ENCODE data around the gene SKIC3. TPM values are rescaled to one million over a fixed set of nuclear protein-coding genes. Genes with fewer than 3 reads are reported as not detected.

The SKIC3 gene
- total and polyA plus RNA-seq, 9 donors, result 18.6 to 77.6 (median 58.8) TPM

DNA sequence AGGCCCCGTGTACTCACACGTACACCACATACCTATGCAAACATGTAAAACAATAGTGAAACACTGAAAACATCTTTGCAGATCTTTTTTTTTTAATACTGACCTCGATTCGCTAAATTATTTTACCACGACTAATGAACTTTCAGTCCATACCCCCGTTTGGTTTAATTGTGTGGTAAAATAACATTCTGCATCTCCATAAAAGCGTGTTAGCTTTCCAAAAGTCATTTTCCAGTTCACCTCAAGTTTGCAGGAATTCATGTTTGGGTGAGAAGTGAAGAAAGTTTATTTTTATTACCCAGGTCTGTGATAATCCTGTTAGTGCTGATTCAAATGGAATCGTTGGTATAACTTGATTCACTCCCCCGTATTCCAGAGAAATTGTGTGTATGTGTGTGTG, 776 bp upstream of the SKIC3 start:
- intact Hi-C loops (cut with DNase I), result no loop called here

GRCh38 chr5:95554331-95554646, 488 bp downstream of the SKIC3 start:
- Histone ChIP-seq H3K27ac (peak overlapping the region; percentile 44 to 77), H3K4me1 (ENCODE audit: insufficient read depth) (peaks cover 7% of the 10 kb centered on the region), H3K9me3 (no peaks in the 10 kb centered on the region), H3K4me3 (peak overlapping the region; percentile 87), H3K27me3 (no peaks in the 10 kb centered on the region), H3K36me3 (no peaks in the 10 kb centered on the region)
- no peak for DNase-seq
- TF ChIP-seq CTCF (IDR thresholded peaks at IDR 0.05), result no peak
- no peak for TF ChIP-seq POLR2A (IDR thresholded peaks at IDR 0.05)
- no peak for TF ChIP-seq EP300 (IDR thresholded peaks at IDR 0.05)
- WGBS, 3 donors, result 0 to 2% (median 1%) methylated on average over 6 of the region's 6 CpGs
- intact Hi-C loops (cut with DNase I), result no loop called here

More for the DNA sequence above, 776 bp upstream of the SKIC3 start:
- WGBS, 3 donors, result 0 to 1% (median 0%) methylated on average over 9 of the region's 9 CpGs
- Histone ChIP-seq H3K27me3 (no peaks in the 10 kb centered on the region), H3K36me3 (no peaks in the 10 kb centered on the region), H3K27ac (peak overlapping the region; percentile 57 to 77), H3K4me3 (peak overlapping the region; percentile 87), H3K9me3 (no peaks in the 10 kb centered on the region), H3K4me1 (ENCODE audit: insufficient read depth) (peaks cover 7% of the 10 kb centered on the region)
- TF ChIP-seq POLR2A (IDR thresholded peaks at IDR 0.05) (no peak), EP300 (IDR thresholded peaks at IDR 0.05) (no peak), CTCF (IDR thresholded peaks at IDR 0.05) (no peak)
- no peak for DNase-seq

- Histone ChIP-seq H3K27me3 (no peaks in the 10 kb centered on the region), H3K36me3 (no peaks in the 10 kb centered on the region), H3K9me3 (no peaks in the 10 kb centered on the region), H3K4me1 (ENCODE audit: insufficient read depth) (peaks cover 4% of the 10 kb centered on the region), H3K27ac (no peak overlapping the region), H3K4me3 (no peak overlapping the region)
- DNase-seq, result no peak
- intact Hi-C loops (cut with DNase I), result no loop called here
- TF ChIP-seq EP300 (IDR thresholded peaks at IDR 0.05) (no peak), CTCF (IDR thresholded peaks at IDR 0.05) (no peak), POLR2A (IDR thresholded peaks at IDR 0.05) (no peak)
Measured at GRCh38 chr5:95549030-95549429, 5.7 kb downstream of the SKIC3 start.

DNA sequence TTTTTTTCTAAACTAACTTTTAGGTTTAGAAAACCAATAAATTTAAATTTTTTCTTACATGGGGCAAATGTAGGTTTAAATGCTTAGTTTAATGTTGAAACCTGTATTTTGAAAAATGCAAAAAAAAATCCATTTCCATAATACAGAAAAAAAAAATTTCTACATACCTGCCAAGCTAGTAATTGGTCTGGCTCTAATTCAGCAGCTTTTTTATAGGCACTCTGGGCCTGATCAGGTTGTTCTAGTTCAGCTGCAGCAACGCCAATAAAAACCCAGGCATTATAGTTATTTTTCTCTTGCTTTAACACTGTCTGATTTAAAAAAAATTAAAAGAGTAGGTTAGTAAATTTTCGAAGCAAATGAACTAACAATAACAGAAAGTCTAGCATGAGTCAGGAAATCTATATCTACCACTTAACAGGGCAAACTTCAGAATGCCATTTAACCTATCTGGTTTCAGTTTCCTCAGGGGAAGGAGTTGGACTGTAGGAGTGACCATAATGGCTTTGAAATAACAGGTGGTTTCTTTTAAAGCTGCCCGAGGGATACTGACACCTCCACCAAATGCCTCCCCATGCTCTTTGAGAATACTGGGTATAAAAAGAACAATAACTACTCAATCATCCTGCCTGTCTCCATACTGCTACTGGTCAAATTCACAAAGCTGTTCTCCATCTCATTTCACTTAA, 11.6 kb downstream of the SKIC3 start:
- 37 to 38% (median 37%) methylated on average over 3 of the region's 3 CpGs for WGBS, 3 donors
- no peak overlapping the region for H3K27ac ChIP-seq
- no peak for DNase-seq
- intact Hi-C loops (cut with DNase I), result no loop called here
- TF ChIP-seq POLR2A (IDR thresholded peaks at IDR 0.05), result no peak
- no peaks in the 10 kb centered on the region for H3K4me1 ChIP-seq (ENCODE audit: insufficient read depth)
- H3K9me3 ChIP-seq, result no peaks in the 10 kb centered on the region
- no peaks in the 10 kb centered on the region for H3K36me3 ChIP-seq
- H3K27me3 ChIP-seq, result no peaks in the 10 kb centered on the region
- H3K4me3 ChIP-seq, result no peak overlapping the region

- H3K27me3 ChIP-seq, result no peaks in the 10 kb centered on the region
- TF ChIP-seq POLR2A (IDR thresholded peaks at IDR 0.05) (no peak), EP300 (IDR thresholded peaks at IDR 0.05) (no peak), CTCF (IDR thresholded peaks at IDR 0.05) (no peak)
- no peaks in the 10 kb centered on the region for H3K4me1 ChIP-seq (ENCODE audit: insufficient read depth)
- H3K4me3 ChIP-seq, result no peak overlapping the region
- no peak overlapping the region for H3K27ac ChIP-seq
- intact Hi-C loops (cut with DNase I), result no loop called here
- no peaks in the 10 kb centered on the region for H3K36me3 ChIP-seq
- no peaks in the 10 kb centered on the region for H3K9me3 ChIP-seq
- no peak for DNase-seq
- WGBS, 3 donors, result 69 to 81% (median 80%) methylated on average over 2 of the region's 2 CpGs
Measured at GRCh38 chr5:95537501-95537900, 17.3 kb downstream of the SKIC3 start.
